HG02970 (cell line): ENCODE data around the gene ENOPH1.

Source experiments
- ATAC-seq: cut with Tn5 transposase; IDR thresholded peaks from one replicate; pipeline ENCODE4 v1.9.1; 2021; ENCODE audit warnings: mild to moderate bottlenecking, moderate library complexity, moderate number of reproducible peaks; ENCODE audit not compliant: unreplicated experiment, low FRiP score

The ENOPH1 gene

GRCh38 chr4:82425478-82425877 lies 4.9 kb upstream of the ENOPH1 start:
- no peak for ATAC-seq

GRCh38 chr4:82428526-82428968 lies 1.8 kb upstream of the ENOPH1 start:
- no peak for ATAC-seq

GRCh38 chr4:82428969-82429727 lies 1.2 kb upstream of the ENOPH1 start:
- ATAC-seq = peak; percentile 72

GRCh38 chr4:82429728-82430192 lies 630 bp upstream of the ENOPH1 start:
- ATAC-seq = no peak

GRCh38 chr4:82430964-82431745 lies 765 bp downstream of the ENOPH1 start:
- no peak for ATAC-seq

- no peak for ATAC-seq
Observed at GRCh38 chr4:82431831-82432230, 1.4 kb downstream of the ENOPH1 start.

GRCh38 chr4:82432596-82432995 lies 2.2 kb downstream of the ENOPH1 start:
- no peak for ATAC-seq

GRCh38 chr4:82433791-82434190 lies 3.4 kb downstream of the ENOPH1 start:
- no peak for ATAC-seq

GRCh38 chr4:82434949-82435348 lies 4.6 kb downstream of the ENOPH1 start:
- ATAC-seq = no peak

- ATAC-seq = no peak
Observed at GRCh38 chr4:82436130-82436529, 5.7 kb downstream of the ENOPH1 start.

- no peak for ATAC-seq
Observed at GRCh38 chr4:82436780-82437179, 6.4 kb downstream of the ENOPH1 start.

- ATAC-seq = no peak
Observed at GRCh38 chr4:82437285-82438005, 7.1 kb downstream of the ENOPH1 start.

- ATAC-seq = no peak
Observed at GRCh38 chr4:82439088-82439487, 8.7 kb downstream of the ENOPH1 start.

- ATAC-seq = no peak
Observed at GRCh38 chr4:82447886-82448285, 17.5 kb downstream of the ENOPH1 start.

- ATAC-seq = no peak
Observed at GRCh38 chr4:82450966-82451755, 20.8 kb downstream of the ENOPH1 start.

GRCh38 chr4:82452026-82452425 lies 21.6 kb downstream of the ENOPH1 start:
- ATAC-seq = no peak

- no peak for ATAC-seq
Observed at GRCh38 chr4:82457266-82457665, 26.9 kb downstream of the ENOPH1 start.

- ATAC-seq = no peak
Observed at GRCh38 chr4:82458729-82459128, 28.3 kb downstream of the ENOPH1 start.

- no peak for ATAC-seq
Observed at GRCh38 chr4:82461710-82462109, 31.3 kb downstream of the ENOPH1 start.

- ATAC-seq = peak; percentile 62
Observed at GRCh38 chr4:82462415-82462831, 32.0 kb downstream of the ENOPH1 start.
